ENCODE results near the gene ZMIZ1. TPM values are rescaled to one million over a fixed set of nuclear protein-coding genes. Genes with fewer than 3 reads are reported as not detected.

Gene ZMIZ1
- polyA plus RNA-seq, 3 donors: 3.3 to 64.6 (median 8.9) TPM

DNA sequence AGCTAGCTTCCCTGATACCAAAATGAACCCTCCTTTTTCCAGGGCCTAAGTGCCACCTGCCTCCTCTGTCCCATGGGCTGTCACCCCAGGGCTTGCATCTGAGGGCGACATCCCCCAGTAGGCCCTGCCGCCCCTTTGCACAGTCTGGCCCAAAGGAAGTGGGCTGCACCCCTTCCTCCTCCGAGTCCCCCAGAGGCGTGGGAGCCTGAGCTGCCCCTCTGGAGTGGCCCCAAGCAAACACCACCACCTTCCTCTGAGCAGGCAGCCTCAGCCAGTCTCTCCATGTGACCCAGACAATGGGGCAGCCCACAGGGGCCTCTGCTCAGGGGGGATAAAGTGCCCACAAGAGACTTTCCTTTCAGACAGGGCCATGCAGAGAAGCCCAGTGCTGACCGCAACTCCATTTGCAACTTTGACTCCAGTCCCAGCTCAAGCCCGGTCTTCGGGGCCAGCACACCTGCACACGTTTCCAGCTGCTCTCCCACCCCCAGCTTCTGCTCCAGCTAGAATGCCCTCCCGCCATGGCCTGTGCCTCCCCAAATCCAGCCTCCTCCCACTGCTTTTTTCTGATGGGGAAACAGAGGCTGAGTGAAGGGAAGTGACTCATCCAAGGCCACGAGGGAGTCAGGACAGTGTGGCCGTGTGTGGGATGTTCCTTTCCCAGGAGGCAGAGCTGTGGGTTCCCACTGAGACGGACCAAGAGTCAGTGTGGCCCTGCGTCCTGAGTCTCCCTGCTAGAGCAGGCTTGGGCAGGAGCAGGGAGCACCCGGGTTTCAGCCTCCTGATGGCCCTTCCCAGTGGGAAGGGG lies 111.9 kb downstream of the ZMIZ1 start:
- DNase-seq: peak in 2 of 3 donors; percentile 41 to 50
- 42% methylated on average over 11 of the region's 14 CpGs for WGBS (ENCODE audit: insufficient coverage)
- H3K27me3 ChIP-seq (ENCODE audit: control insufficient read depth in 2 of 2, insufficient read depth in 2 of 2, low read length in 2 of 2): no peaks in the 10 kb centered on the region
- no peak overlapping the region for H3K4me2 ChIP-seq (replicated peaks; ENCODE audit: extremely low read depth, low read length, poor library complexity, severe bottlenecking)
- Mint-ChIP-seq H3K27me3 (ENCODE audit: low read depth in 3 of 3) (peaks cover 0 to 3% (median 2%) of the 10 kb centered on the region in 3 donors), H3K4me1 (peaks cover 34% of the 10 kb centered on the region), H3K27ac (peak overlapping the region in 5 of 7 donors; percentile 20 to 64 (median 50)), H3K36me3 (peaks cover 57 to 85% of the 10 kb centered on the region in 2 donors), H3K9me3 (no peaks in the 10 kb centered on the region), H3K4me3 (no peak overlapping the region)
- H3K36me3 ChIP-seq (replicated peaks in 1 of 2; ENCODE audit: control insufficient read depth in 1 of 2, insufficient read depth in 2 of 2, low read length in 2 of 2): peaks cover 30 to 63% of the 10 kb centered on the region in 2 donors
- no peaks in the 10 kb centered on the region for H3K9me3 ChIP-seq (replicated peaks in 1 of 2; ENCODE audit: control insufficient read depth in 1 of 2, insufficient read depth in 1 of 2, low read length in 2 of 2)
- H4K20me1 ChIP-seq (ENCODE audit: insufficient read depth, low read length): peaks cover 100% of the 10 kb centered on the region
- no peaks in the 10 kb centered on the region for H3K79me2 ChIP-seq (ENCODE audit: insufficient read depth, low read length)
- intact Hi-C loops (cut with micrococcal nuclease): loop anchor here in 1 of 2 donors (10.0 kb wide), 1 partner anchor 226 kb away; no protein-coding TSS in a partner anchor
- peak overlapping the region; percentile 4 for H3K9ac ChIP-seq (ENCODE audit: insufficient read depth, low read length, poor library complexity, severe bottlenecking)
- peaks cover 0 to 25% of the 10 kb centered on the region in 2 donors for H3K4me1 ChIP-seq (ENCODE audit: control insufficient read depth in 1 of 2, insufficient read depth in 2 of 2, low read length in 2 of 2)
- no peak overlapping the region for H3K27ac ChIP-seq (ENCODE audit: low read depth in 1 of 2, low read length in 2 of 2)
- no peak overlapping the region for H3K4me3 ChIP-seq (replicated peaks in 1 of 3; ENCODE audit: low read depth in 2 of 3, low read length in 3 of 3)
- H2AFZ ChIP-seq (ENCODE audit: insufficient read depth, low read depth, low read length, poor library complexity, severe bottlenecking): no peak overlapping the region
- TF ChIP-seq, protein P1, sequence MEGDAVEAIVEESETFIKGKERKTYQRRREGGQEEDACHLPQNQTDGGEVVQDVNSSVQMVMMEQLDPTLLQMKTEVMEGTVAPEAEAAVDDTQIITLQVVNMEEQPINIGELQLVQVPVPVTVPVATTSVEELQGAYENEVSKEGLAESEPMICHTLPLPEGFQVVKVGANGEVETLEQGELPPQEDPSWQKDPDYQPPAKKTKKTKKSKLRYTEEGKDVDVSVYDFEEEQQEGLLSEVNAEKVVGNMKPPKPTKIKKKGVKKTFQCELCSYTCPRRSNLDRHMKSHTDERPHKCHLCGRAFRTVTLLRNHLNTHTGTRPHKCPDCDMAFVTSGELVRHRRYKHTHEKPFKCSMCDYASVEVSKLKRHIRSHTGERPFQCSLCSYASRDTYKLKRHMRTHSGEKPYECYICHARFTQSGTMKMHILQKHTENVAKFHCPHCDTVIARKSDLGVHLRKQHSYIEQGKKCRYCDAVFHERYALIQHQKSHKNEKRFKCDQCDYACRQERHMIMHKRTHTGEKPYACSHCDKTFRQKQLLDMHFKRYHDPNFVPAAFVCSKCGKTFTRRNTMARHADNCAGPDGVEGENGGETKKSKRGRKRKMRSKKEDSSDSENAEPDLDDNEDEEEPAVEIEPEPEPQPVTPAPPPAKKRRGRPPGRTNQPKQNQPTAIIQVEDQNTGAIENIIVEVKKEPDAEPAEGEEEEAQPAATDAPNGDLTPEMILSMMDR (IDR thresholded peaks at IDR 0.05): no peak

DNA sequence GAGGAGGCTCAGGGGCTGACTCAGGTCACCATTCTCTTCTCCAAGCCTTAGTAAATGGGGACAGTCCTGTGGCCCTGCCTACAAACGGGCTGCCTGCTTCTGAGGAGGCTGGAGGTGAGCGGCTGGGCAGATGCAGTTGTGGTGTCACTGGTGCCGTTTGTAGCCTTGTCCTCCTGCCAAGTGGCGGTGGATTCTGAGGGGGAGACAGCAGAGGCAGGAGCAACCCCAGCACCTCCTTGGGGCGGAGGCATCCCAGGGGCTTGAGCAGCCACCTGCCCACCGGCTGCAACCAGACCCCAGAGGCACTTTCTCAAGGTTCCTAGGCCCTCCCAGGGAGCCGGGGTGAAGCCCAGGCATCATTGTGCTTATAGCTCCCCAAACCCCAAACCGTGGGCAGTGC lies 112.5 kb downstream of the ZMIZ1 start:
- Histone ChIP-seq H3K4me3 (replicated peaks in 1 of 3; ENCODE audit: low read depth in 2 of 3, low read length in 3 of 3) (no peak overlapping the region), H3K4me1 (ENCODE audit: control insufficient read depth in 1 of 2, insufficient read depth in 2 of 2, low read length in 2 of 2) (peaks cover 2 to 29% of the 10 kb centered on the region in 2 donors), H2AFZ (ENCODE audit: insufficient read depth, low read depth, low read length, poor library complexity, severe bottlenecking) (no peak overlapping the region), H3K36me3 (replicated peaks in 1 of 2; ENCODE audit: control insufficient read depth in 1 of 2, insufficient read depth in 2 of 2, low read length in 2 of 2) (peaks cover 26 to 62% of the 10 kb centered on the region in 2 donors), H3K4me2 (replicated peaks; ENCODE audit: extremely low read depth, low read length, poor library complexity, severe bottlenecking) (no peak overlapping the region), H3K9ac (ENCODE audit: insufficient read depth, low read length, poor library complexity, severe bottlenecking) (peak overlapping the region; percentile 4), H3K27me3 (ENCODE audit: control insufficient read depth in 2 of 2, insufficient read depth in 2 of 2, low read length in 2 of 2) (no peaks in the 10 kb centered on the region), H3K27ac (ENCODE audit: low read depth in 1 of 2, low read length in 2 of 2) (no peak overlapping the region), H3K9me3 (replicated peaks in 1 of 2; ENCODE audit: control insufficient read depth in 1 of 2, insufficient read depth in 1 of 2, low read length in 2 of 2) (no peaks in the 10 kb centered on the region), H3K79me2 (ENCODE audit: insufficient read depth, low read length) (no peaks in the 10 kb centered on the region), H4K20me1 (ENCODE audit: insufficient read depth, low read length) (peaks cover 100% of the 10 kb centered on the region)
- H3K27ac Mint-ChIP-seq: peak overlapping the region in 1 of 7 donors; percentile 52
- H3K36me3 Mint-ChIP-seq: peaks cover 56 to 84% of the 10 kb centered on the region in 2 donors
- intact Hi-C loops (cut with micrococcal nuclease): loop anchor here in 1 of 2 donors (10.0 kb wide), 1 partner anchor 226 kb away; no protein-coding TSS in a partner anchor
- H3K27me3 Mint-ChIP-seq (ENCODE audit: low read depth in 3 of 3): peaks cover 0 to 4% (median 2%) of the 10 kb centered on the region in 3 donors
- no peak for DNase-seq
- WGBS (ENCODE audit: insufficient coverage): 73% methylated on average over 8 of the region's 8 CpGs
- no peaks in the 10 kb centered on the region for H3K9me3 Mint-ChIP-seq
- H3K4me1 Mint-ChIP-seq: peaks cover 40% of the 10 kb centered on the region
- TF ChIP-seq, protein P1 (IDR thresholded peaks at IDR 0.05): no peak
- H3K4me3 Mint-ChIP-seq: no peak overlapping the region
